T-cell (primary cell): Measurements from ENCODE around the gene SLAMF8. TPM values are rescaled to one million over a fixed set of nuclear protein-coding genes. Genes with fewer than 3 reads are reported as not detected.
A peak's percentile ranks its signal among the peaks of the same experiment; 100 is the strongest.

Source experiments
- ATAC-seq, 4 experiments: fragments of 200-7000 bp in 3 of 4; fragments of 150-1000 bp in 1 of 4; cut with Tn5 transposase; replicated peaks in 1 of 4; 1 replicate in 3 of 4; 2 replicates in 1 of 4; pipeline ENCODE4 v1.10.0; 2021; ENCODE audit warnings: moderate library complexity in 3 of 4, mild to moderate bottlenecking in 2 of 4, moderate number of reproducible peaks in 1 of 4
- CTCF ChIA-PET, 2 donors: fragments of 300-600 bp; sonication (Branson Sonifier 250); formaldehyde crosslinking; loops; one replicate each; lab custom pipeline; 2022; ENCODE audit warnings: antibody characterized with exemption in 2 of 2; lab: Charles Lee
- POLR2A ChIA-PET, 2 donors: fragments of 300-600 bp; sonication (Branson Sonifier 250); formaldehyde crosslinking; loops; one replicate each; lab custom pipeline; 2022; ENCODE audit warnings: antibody characterized with exemption in 2 of 2; lab: Charles Lee
- DNase-seq, 35 experiments: peaks; one replicate each; pipeline versions ENCODE4 v3.0.0 to v3.0.0-alpha.2; 2013 to 2023
- H3K27ac ChIP-seq: one replicate; pipeline ENCODE4 v1.5.1; 2013; ENCODE audit warnings: low read length
- H3K27me3 ChIP-seq, 2 experiments: replicated peaks in 1 of 2; 1 replicate in 1 of 2; 2 replicates in 1 of 2; pipeline versions ENCODE4 v1.6.1 to v1.7.0; 2013; ENCODE audit warnings: low read length in 1 of 2, mixed read lengths in 1 of 2; ENCODE audit not compliant: control insufficient read depth in 2 of 2, insufficient read depth in 2 of 2; ENCODE audit errors: extremely low read depth in 1 of 2
- H3K36me3 ChIP-seq, 2 donors: 1 replicate in 1 of 2; 2 replicates in 1 of 2; pipeline versions ENCODE4 v1.6.1 to v1.7.0; 2013; ENCODE audit warnings: low read length in 1 of 2; ENCODE audit not compliant: control insufficient read depth in 2 of 2, insufficient read depth in 1 of 2; ENCODE audit errors: extremely low read depth in 1 of 2
- H3K4me1 ChIP-seq, 2 experiments: 1 replicate in 1 of 2; 2 replicates in 1 of 2; pipeline versions ENCODE4 v1.6.1 to v1.7.0; 2013; ENCODE audit warnings: low read length in 2 of 2, mixed read lengths in 1 of 2; ENCODE audit not compliant: insufficient read depth in 2 of 2, control insufficient read depth in 1 of 2; ENCODE audit errors: extremely low read depth in 1 of 2
- H3K4me3 ChIP-seq, 2 donors: 1 replicate in 1 of 2; 2 replicates in 1 of 2; pipeline versions ENCODE4 v1.5.1 to v1.7.0; 2013; ENCODE audit warnings: mild to moderate bottlenecking in 2 of 2, low read length in 1 of 2, moderate library complexity in 1 of 2; ENCODE audit not compliant: control insufficient read depth in 1 of 2; ENCODE audit errors: extremely low read depth in 1 of 2
- H3K9me3 ChIP-seq: 2 replicates; pipeline ENCODE4 v1.7.0; 2013
- H3K27ac Mint-ChIP-seq, 2 donors: one replicate each; pipeline ENCODE4 v1.8.0; 2020 to 2021; ENCODE audit warnings: mild to moderate bottlenecking in 2 of 2, mixed read lengths in 2 of 2
- H3K27me3 Mint-ChIP-seq, 2 donors: one replicate each; pipeline ENCODE4 v1.8.0; 2021 to 2022; ENCODE audit warnings: mixed read lengths in 2 of 2
- H3K36me3 Mint-ChIP-seq: one replicate; pipeline ENCODE4 v1.8.0; 2021; ENCODE audit warnings: mixed read lengths
- H3K4me1 Mint-ChIP-seq, 3 donors: one replicate each; pipeline ENCODE4 v1.8.0; 2020 to 2022; ENCODE audit warnings: mixed read lengths in 3 of 3, mild to moderate bottlenecking in 1 of 3
- H3K4me3 Mint-ChIP-seq, 3 donors: one replicate each; pipeline ENCODE4 v1.8.0; 2020 to 2022; ENCODE audit warnings: mild to moderate bottlenecking in 3 of 3, mixed read lengths in 3 of 3, moderate library complexity in 3 of 3
- H3K9me3 Mint-ChIP-seq, 3 donors: one replicate each; pipeline ENCODE4 v1.8.0; 2020 to 2022; ENCODE audit warnings: mixed read lengths in 3 of 3
- WGBS: methylation state at CpG from one replicate; pipeline ENCODE4 v1.1.5; 2013; ENCODE audit warnings: missing lambda C conversion rate; ENCODE audit not compliant: insufficient coverage; 5-methylcytosine and 5-hydroxymethylcytosine counted together
- total RNA-seq, 35 experiments: library from RNA in 6 of 35; stranded (reverse) in 6 of 35; fragments of 120-200 nt in 1 of 35; gene quantifications; one replicate each; pipeline versions ENCODE4 v1.2.1 to v1.2.4 and lab custom pipeline; 2013 to 2026

The SLAMF8 gene
- total RNA-seq, 5 donors from 2014 or later (not counting 1 experiment from before 2014, with no cell fraction given), result 0.41 to 1.0 (median 0.69) TPM; not detected in 1

- H3K27ac ChIP-seq, result no peak overlapping the region
- Mint-ChIP-seq H3K4me3 (no peak overlapping the region), H3K27me3 (peaks cover 0 to 2% of the 10 kb centered on the region in 2 donors), H3K9me3 (no peaks in the 10 kb centered on the region), H3K36me3 (peaks cover 8% of the 10 kb centered on the region), H3K27ac (no peak overlapping the region), H3K4me1 (peaks cover 6 to 23% (median 13%) of the 10 kb centered on the region in 3 donors)
- no peak overlapping the region for H3K4me3 ChIP-seq
- 100% methylated on average over 1 of the region's 3 CpGs for WGBS
- H3K36me3 ChIP-seq, result no peaks in the 10 kb centered on the region
- ChIA-PET CTCF (no interaction called here), POLR2A (interaction anchor here in 1 of 2 donors (0.9 kb wide), 1 partner anchor 75 kb away, joined by 4 read pairs; no protein-coding TSS in a partner anchor)
- ATAC-seq (no peak), DNase-seq (no peak)
- no peaks in the 10 kb centered on the region for H3K9me3 ChIP-seq
- H3K4me1 ChIP-seq, result peaks cover 0 to under 1% of the 10 kb centered on the region in 2 experiments
- peaks cover 0 to 7% of the 10 kb centered on the region in 2 experiments for H3K27me3 ChIP-seq
Observed at GRCh38 chr1:159848326-159848725, 21.7 kb downstream of the SLAMF8 start.

- H3K4me3 ChIP-seq, result no peak overlapping the region
- H3K9me3 ChIP-seq, result no peaks in the 10 kb centered on the region
- no peaks in the 10 kb centered on the region for H3K36me3 ChIP-seq
- ATAC-seq, result no peak
- Mint-ChIP-seq H3K27ac (no peak overlapping the region), H3K27me3 (no peaks in the 10 kb centered on the region), H3K4me3 (no peak overlapping the region), H3K4me1 (peaks cover 13 to 32% (median 21%) of the 10 kb centered on the region in 3 donors), H3K9me3 (no peaks in the 10 kb centered on the region), H3K36me3 (peaks cover 8% of the 10 kb centered on the region)
- H3K27ac ChIP-seq, result no peak overlapping the region
- no peak for DNase-seq
- ChIA-PET CTCF (no interaction called here), POLR2A (no interaction called here)
- WGBS, result no CpG with 5 or more reads among the region's 2 CpGs
- H3K4me1 ChIP-seq, result peaks cover 3 to 7% of the 10 kb centered on the region in 2 experiments
- peaks cover 0 to 3% of the 10 kb centered on the region in 2 experiments for H3K27me3 ChIP-seq
Observed at GRCh38 chr1:159849626-159850366, 23.1 kb downstream of the SLAMF8 start.

GRCh38 chr1:159851407-159851806 lies 24.7 kb downstream of the SLAMF8 start:
- no peak overlapping the region for H3K4me3 Mint-ChIP-seq
- Histone ChIP-seq H3K4me3 (no peak overlapping the region), H3K27me3 (peaks cover 0 to 3% of the 10 kb centered on the region in 2 experiments), H3K27ac (no peak overlapping the region), H3K36me3 (no peaks in the 10 kb centered on the region), H3K9me3 (no peaks in the 10 kb centered on the region), H3K4me1 (peaks cover 9 to 16% of the 10 kb centered on the region in 2 experiments)
- no peaks in the 10 kb centered on the region for H3K27me3 Mint-ChIP-seq
- H3K27ac Mint-ChIP-seq, result no peak overlapping the region
- ATAC-seq (no peak), DNase-seq (peak in 1 of 35 experiments; percentile 22)
- peaks cover 20 to 39% (median 27%) of the 10 kb centered on the region in 3 donors for H3K4me1 Mint-ChIP-seq
- H3K9me3 Mint-ChIP-seq, result no peaks in the 10 kb centered on the region
- ChIA-PET POLR2A (no interaction called here), CTCF (interaction anchor here in 1 of 2 donors (0.5 kb wide), 1 partner anchor 34 kb away, joined by 5 read pairs; no protein-coding TSS in a partner anchor)
- H3K36me3 Mint-ChIP-seq, result peaks cover 3% of the 10 kb centered on the region
- 89% methylated on average over 1 of the region's 1 CpG for WGBS

GRCh38 chr1:159853417-159854115 lies 26.9 kb downstream of the SLAMF8 start:
- 5% methylated on average over 3 of the region's 6 CpGs for WGBS

GRCh38 chr1:159854116-159854692 lies 27.5 kb downstream of the SLAMF8 start:
- WGBS, result 1% methylated on average over 18 of the region's 31 CpGs

More at GRCh38 chr1:159853417-159854115, 26.9 kb downstream of the SLAMF8 start:
- Histone ChIP-seq H3K27me3 (no peaks in the 10 kb centered on the region), H3K4me3 (peak overlapping the region; percentile 44 to 64), H3K9me3 (no peaks in the 10 kb centered on the region), H3K36me3 (no peaks in the 10 kb centered on the region), H3K27ac (peak overlapping the region; percentile 79), H3K4me1 (peaks cover 9 to 16% of the 10 kb centered on the region in 2 experiments)
- Mint-ChIP-seq H3K27ac (peak overlapping the region; percentile 71 to 89), H3K4me1 (peaks cover 20 to 39% (median 27%) of the 10 kb centered on the region in 3 donors), H3K4me3 (peak overlapping the region; percentile 83 to 89 (median 83)), H3K9me3 (no peaks in the 10 kb centered on the region), H3K27me3 (no peaks in the 10 kb centered on the region), H3K36me3 (no peaks in the 10 kb centered on the region)
- DNase-seq (peak in 1 of 35 experiments; percentile 29), ATAC-seq (peak in 1 of 4 experiments; percentile 25)
- ChIA-PET CTCF (interaction anchor here in 1 of 2 donors (0.7 to 1.0 kb wide), 2 partner anchors 39 to 54 kb away, joined by 3 read pairs; no protein-coding TSS in a partner anchor), POLR2A (interaction anchor here in 1 of 2 donors (1.2 kb wide), 1 partner anchor 70 kb away, joined by 5 read pairs; no protein-coding TSS in a partner anchor)

More at GRCh38 chr1:159854116-159854692, 27.5 kb downstream of the SLAMF8 start:
- DNase-seq (peak in 7 of 35 experiments; percentile 4 to 23 (median 15)), ATAC-seq (peak; percentile 16 to 28 (median 22))
- H3K4me1 ChIP-seq, result peaks cover 9 to 16% of the 10 kb centered on the region in 2 experiments
- POLR2A ChIA-PET, result interaction anchor here in 1 of 2 donors (0.6 to 1.2 kb wide), 2 partner anchors 69 to 70 kb away, joined by 3 to 5 read pairs; no protein-coding TSS in a partner anchor
- Mint-ChIP-seq H3K36me3 (no peaks in the 10 kb centered on the region), H3K27ac (peak overlapping the region; percentile 71 to 89), H3K4me1 (peaks cover 17 to 39% (median 27%) of the 10 kb centered on the region in 3 donors), H3K27me3 (no peaks in the 10 kb centered on the region), H3K4me3 (peak overlapping the region; percentile 83 to 89 (median 83)), H3K9me3 (no peaks in the 10 kb centered on the region)
- H3K27me3 ChIP-seq, result no peaks in the 10 kb centered on the region
- peak overlapping the region; percentile 79 for H3K27ac ChIP-seq
- CTCF ChIA-PET, result interaction anchor here (0.7 to 1.0 kb wide), 3 partner anchors 39 to 55 kb away, joined by 3 read pairs; no protein-coding TSS in a partner anchor
- no peaks in the 10 kb centered on the region for H3K9me3 ChIP-seq
- H3K36me3 ChIP-seq, result no peaks in the 10 kb centered on the region
- H3K4me3 ChIP-seq, result peak overlapping the region; percentile 62 to 64
